ENCODE measurements around the gene EDC4. TPM values are rescaled to one million over a fixed set of nuclear protein-coding genes. Genes with fewer than 3 reads are reported as not detected.

EDC4 gene
- total and polyA plus RNA-seq, 2 of the 13 experiments (the other 11 are each of a cell fraction or from before 2014, with no cell fraction given): 51.4 to 59.1 TPM

DNA sequence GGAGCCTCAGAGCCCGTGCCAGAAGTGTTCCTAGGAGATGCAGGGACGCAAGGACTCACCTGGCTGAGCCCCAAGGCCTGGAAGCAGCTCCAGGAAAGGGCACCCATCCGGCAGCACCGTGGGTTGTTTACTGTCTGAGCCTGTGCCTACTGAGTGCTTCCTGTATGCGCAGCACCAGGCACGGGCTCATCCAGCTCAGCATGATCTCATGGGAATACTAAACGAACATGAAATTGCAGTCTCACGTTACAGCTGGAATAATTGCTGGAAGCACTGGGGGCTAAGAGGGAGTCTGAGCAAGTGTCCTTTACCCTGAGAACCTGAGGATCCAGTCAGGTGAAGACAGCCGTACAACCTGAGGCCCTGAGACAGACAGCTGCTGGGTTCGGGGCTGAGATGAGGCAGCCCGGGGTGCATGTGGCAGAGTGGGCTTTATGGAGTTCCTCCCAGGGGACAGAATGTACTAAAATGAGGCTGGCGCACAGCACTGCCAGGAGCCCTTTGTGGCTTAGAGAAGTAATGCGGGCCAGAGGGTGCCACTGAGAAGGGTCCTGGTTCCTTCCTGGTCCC is 53.4 kb downstream of the EDC4 start:
- intact Hi-C loops (cut with micrococcal nuclease; ENCODE audit: unreplicated experiment): loop anchor here (5.0 kb wide), 1 partner anchor 254 kb away; no protein-coding TSS in a partner anchor
- H3K9ac ChIP-seq (ENCODE audit: insufficient read depth, low read depth, low read length): no peak overlapping the region
- no peak overlapping the region for H3K4me2 ChIP-seq (ENCODE audit: low read depth, low read length)
- H3K4me1 ChIP-seq (ENCODE audit: insufficient read depth, low read length): no peaks in the 10 kb centered on the region
- H3K27ac ChIP-seq (ENCODE audit: extremely low read length, insufficient read depth, low read length): no peak overlapping the region
- no peak for DNase-seq (ENCODE audit: low spot score)
- TF ChIP-seq REXO4 (CRISPR knock-in tag; IDR thresholded peaks at IDR 0.05; ENCODE audit: borderline replicate concordance) (no peak), ZNF510 (CRISPR knock-in tag; IDR thresholded peaks at IDR 0.05; ENCODE audit: low read depth) (no peak), TCF7L2 (IDR thresholded peaks at IDR 0.05; ENCODE audit: low read depth, low read length) (no peak), ZNF382 (CRISPR knock-in tag; IDR thresholded peaks at IDR 0.05; ENCODE audit: borderline replicate concordance) (no peak), ZFP36L1 (CRISPR knock-in tag; IDR thresholded peaks at IDR 0.05) (no peak), ZNF33B (CRISPR knock-in tag; IDR thresholded peaks at IDR 0.05) (no peak), ZSCAN25 (CRISPR knock-in tag; IDR thresholded peaks at IDR 0.05) (no peak), ZNF749 (CRISPR knock-in tag; IDR thresholded peaks at IDR 0.05; ENCODE audit: borderline replicate concordance) (no peak), STAG1 (CRISPR knock-in tag; IDR thresholded peaks at IDR 0.05) (no peak), TP53 (CRISPR knock-in tag; conservative IDR thresholded peaks at IDR 0.05) (no peak)
- no peaks in the 10 kb centered on the region for H3K27me3 ChIP-seq (ENCODE audit: control insufficient read depth in 1 of 2, insufficient read depth in 2 of 2, low read length in 2 of 2)
- no peaks in the 10 kb centered on the region for H3K79me2 ChIP-seq (ENCODE audit: insufficient read depth, low read length)
- no TSS peak for BruUV-seq (replicated peaks)
- in situ Hi-C loops (cut with HindIII; ENCODE audit: extremely low pct_ligation_motif_present, low pct_unique_long_range_greater_than_20kb): loop anchor here (5.0 kb wide), 2 partner anchors 39 to 109 kb away; no protein-coding TSS in a partner anchor
- H3K4me3 ChIP-seq (replicated peaks in 1 of 3; ENCODE audit: insufficient read depth in 1 of 3, low read depth in 2 of 3, low read length in 3 of 3): no peak overlapping the region
- no peak for FAIRE-seq
- peaks cover 27 to 37% of the 10 kb centered on the region in 2 experiments for H3K36me3 ChIP-seq (replicated peaks in 1 of 2; ENCODE audit: control insufficient read depth in 1 of 2, insufficient read depth in 2 of 2, low read length in 2 of 2)
- ChIA-PET POLR2A (interaction anchor here (1.6 kb wide), 1 partner anchor 9 kb away, joined by 3 read pairs; no protein-coding TSS in a partner anchor), CTCF (ENCODE audit: low intra/inter-chr PET ratio, low total read pairs) (interaction anchor here (1.5 to 5.5 kb wide), 2 partner anchors 42 to 110 kb away, joined by 9 to 63 read pairs; partner anchors contain the start of gene NRN1L)
- no peak overlapping the region for H2AFZ ChIP-seq (ENCODE audit: low read length)
- ATAC-seq: peak; percentile 43
- H4K20me1 ChIP-seq (ENCODE audit: insufficient read depth, low read length): no peaks in the 10 kb centered on the region; the same call in 1 of the 2 replicates
- 89% methylated on average over 10 of the region's 13 CpGs for WGBS (ENCODE audit: low lambda C conversion rate)
- no peaks in the 10 kb centered on the region for H3K9me3 ChIP-seq (ENCODE audit: low read length)
